GM21619 (cell line): ENCODE data around the gene PRKAR1A.
"Not testable (repeated sequence)": the region's sequence is repeated elsewhere in the genome, so short reads cannot be mapped to it uniquely, and the experiment has no call there.

ENCODE experiments used
- ATAC-seq: cut with Tn5 transposase; IDR thresholded peaks from one replicate; pipeline ENCODE4 v1.9.1; 2021; ENCODE audit not compliant: unreplicated experiment

The PRKAR1A gene

DNA sequence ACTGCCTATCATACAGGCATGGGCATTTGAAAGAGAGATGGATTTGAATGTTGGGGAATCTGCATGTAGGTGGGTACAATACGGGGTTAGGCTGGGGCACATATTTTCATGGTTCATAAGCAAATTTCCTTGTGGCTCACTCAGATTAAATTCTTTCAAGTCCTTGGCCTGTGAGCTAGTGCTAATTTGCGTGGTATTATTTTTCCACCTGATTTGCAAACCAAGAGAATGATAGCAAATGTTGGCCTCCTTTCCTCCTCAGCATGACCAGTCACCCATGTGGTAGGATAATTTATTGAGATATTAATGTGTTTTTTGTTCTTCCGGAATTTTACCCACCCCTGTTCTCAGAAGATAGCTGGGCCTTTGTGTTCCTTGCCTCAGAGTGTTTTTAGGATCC lies 66.0 kb downstream of the PRKAR1A start:
- no peak for ATAC-seq

DNA sequence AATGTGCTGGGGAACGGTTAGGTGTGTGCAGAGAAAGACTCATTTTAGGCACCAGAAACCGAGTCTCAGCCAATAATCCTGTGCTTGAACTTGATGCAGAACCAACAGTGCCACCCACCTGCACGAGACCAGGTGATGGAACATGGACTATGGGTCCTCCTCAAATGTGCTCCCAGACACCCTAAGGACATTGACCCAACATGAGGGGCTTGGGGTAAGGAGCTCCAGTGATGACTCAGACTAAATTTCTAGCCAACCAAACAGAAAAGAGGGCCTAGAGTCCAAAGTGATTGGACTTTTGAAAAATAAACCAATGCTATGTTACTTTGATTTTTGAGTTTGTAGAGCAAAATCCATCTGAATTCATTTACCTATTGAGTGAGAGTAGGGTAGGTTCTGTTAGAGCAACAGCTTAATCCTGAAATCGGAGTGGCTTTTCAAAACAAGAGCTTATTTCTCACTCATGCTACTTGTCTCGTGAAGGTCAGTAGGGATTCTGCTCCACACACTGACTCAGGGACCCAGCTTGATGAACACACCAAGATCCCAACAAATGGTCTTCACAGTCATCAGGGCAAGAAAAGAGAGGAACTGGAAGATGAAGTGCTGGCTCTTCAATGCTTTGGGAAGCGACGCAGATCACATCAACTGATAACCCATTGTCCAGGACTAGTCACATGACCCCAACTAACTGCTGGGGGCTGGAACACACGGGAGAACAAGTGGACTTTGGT lies 67.1 kb downstream of the PRKAR1A start:
- ATAC-seq, result no peak

DNA sequence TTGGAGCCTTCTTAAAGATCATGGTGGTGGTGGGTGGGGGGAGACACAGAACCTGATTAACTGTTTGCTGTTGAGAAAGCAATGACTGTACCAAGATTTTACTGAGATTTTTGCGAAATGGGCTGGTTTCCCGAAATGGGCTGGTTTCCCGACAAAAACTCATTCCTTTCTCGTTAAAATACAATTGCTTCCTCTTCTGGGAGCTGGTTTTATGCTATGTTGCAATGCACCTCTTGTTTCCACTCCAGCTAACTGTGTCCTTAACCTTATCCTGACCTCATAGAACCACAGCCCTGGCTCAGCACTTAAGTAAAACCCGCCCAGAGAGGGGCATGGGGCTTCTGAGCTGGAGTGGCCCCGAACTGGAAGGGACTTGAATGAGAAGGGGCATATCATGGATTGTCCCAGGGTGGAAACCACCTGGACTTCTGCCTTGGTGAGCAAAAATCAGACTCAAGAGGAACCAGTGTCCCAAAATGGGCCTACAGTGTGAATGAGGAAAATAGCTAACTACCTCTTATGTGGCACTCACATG lies 68.1 kb downstream of the PRKAR1A start:
- no peak for ATAC-seq

DNA sequence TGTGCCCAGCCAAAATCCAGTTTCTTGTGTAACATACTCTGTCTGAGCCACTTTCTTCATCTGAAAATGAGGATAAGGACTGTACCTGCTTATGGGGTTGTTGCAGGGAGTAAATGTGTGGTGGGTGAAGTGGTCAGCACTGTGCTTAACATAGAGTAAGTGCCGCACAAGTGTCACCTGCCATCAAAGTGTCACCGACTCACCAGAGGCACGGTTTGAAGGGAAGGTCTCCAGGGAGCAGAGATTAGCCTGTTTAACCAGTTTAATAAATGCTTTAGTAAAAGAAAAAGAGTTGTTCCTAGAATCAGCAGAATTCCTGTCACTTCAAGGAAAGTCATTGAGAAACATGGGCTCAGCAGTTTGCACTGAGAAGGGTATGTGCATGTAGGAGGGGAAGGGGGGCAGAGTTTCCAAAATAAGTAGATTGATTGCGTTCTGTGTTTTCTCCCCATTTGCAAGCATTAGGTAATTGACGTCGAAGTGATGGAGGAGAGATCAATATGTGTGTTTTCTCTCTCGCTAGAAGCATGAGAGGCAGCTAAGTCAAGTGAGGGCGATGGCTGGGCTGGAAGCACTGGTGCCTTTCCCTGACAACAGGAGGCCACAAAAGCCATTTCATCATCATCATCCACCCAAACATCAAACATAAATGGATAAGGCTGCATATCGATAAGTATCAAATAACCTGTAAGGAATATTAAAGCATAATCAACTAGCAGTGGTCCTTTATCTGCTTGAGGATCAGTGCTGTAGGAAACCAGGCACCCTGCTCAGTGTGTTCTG lies 69.8 kb downstream of the PRKAR1A start:
- ATAC-seq, result no peak

DNA sequence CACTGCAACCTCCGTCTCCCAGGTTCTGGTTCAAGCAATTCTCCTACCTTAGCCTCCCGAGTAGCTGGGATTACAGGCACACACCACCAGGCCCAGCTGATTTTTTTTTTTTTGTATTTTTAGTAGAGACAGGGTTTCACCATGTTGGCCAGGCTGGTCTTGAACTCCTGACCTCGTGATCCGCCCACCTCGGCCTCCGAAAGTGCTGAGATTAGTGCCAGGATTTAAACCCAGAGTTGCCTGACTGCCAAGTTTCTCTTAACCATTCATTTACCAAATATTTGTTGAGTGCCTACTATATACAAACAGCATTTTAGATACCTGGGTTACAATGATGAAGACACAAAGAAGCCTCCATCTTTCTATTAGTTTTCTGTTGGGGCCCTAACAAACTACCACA lies 70.6 kb downstream of the PRKAR1A start:
- ATAC-seq, result not testable (repeated sequence)

DNA sequence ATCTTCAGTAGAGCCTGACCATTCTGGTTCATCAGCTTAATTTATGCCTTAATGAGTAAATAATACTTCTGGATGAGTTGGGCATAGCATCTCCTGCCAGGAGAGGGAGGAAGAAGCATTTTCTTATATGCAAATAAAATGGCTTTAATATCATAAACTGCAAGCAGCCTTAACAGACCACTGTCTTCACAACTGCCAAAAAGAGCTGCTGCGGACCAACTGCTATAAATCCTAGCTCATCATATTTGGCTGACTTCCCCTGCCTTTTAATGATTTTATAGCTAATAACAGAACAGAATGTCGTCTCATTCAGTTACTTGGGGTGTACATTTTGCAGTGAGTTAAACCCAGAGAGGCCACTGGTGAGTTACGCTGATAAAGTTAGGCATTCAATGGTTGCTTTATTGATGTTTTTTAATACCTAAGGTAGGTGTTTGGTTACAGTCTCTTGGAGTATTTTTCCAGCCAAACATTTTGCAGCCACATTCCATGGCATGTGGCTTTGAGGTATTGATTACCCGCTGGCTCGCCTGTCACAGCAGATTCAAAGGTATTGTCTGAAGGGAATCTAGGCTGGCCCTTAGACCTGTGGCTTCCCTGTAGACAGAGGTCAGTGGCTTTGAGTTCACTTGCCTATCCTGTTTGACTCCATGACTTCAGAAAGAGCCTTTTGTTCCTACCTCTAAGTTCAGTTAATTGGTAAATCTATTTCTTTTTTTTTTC lies 72.5 kb downstream of the PRKAR1A start:
- no peak for ATAC-seq

DNA sequence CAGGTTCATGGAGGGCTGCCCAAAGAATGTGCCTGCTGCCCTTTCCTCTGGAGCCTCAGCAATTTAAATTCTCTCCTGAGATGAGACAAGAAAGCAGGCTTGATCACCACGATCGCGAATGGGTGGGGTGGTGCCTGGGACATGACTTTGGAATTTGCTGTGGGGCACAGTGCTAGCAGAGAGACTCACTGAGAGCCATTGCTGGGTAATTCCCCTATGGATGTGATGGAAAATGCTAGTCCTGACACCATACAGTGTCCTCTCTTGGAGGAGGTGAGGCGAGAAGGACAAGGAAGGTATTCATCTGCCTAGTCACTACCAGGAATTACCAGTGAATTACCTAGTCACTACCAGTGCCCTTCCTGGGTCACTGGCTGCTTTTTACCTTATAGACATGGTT lies 73.4 kb downstream of the PRKAR1A start:
- ATAC-seq, result no peak

DNA sequence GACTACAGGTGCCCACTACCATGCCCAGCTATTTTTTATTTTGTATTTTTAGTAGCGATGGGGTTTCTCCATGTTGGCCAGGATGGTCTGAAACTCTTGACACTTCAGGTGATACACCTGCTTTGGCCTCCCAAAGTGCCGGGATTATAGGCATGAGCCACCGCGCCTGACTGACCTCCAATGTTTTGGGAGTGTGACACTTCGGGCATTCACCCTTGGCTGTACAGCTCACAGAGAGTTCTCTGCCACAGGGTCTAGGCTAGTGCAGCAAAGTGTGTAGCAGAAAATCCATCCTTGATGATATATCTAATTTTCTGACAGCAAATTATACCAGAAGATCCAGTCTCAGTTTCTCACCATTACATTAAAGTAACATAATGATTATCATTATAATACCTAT lies 74.8 kb downstream of the PRKAR1A start:
- ATAC-seq, result no peak

DNA sequence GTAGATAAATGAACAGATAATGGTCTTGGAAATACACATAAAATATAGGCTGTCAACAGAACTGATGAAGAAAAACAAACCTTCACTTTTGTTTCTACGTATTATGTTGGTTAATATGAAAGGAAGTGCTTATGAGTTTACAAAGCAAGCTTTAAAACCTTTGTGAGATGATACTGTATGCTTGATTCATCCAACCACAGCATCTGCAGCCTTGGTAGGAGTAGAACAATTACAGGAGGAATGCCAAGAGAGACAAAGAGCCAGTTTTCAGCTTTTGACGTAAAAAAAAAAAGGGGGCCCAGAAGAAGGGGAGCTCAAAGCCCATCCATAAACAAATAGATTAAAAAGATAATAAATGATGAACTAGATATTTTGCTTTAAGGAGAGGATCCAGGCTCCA lies 75.6 kb downstream of the PRKAR1A start:
- ATAC-seq, result no peak

DNA sequence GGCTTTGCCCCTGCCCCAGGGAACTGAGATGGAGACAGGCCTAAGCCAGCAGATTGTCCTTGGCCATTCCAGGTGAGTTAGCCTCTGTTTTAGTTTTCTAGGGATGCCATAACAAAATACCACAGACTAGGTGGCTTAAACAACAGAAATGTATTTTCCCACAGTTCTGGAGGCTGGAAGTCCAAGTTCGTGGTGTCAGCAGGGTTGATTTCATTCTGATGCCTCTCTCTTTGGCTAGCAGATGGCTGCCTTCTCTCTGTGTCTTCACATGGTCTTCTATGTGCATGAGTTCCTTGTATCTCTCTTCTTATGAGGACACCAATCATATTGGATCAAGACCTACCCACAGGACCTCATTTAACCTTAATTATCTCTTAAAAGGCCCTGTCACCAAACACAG lies 76.1 kb downstream of the PRKAR1A start:
- no peak for ATAC-seq

DNA sequence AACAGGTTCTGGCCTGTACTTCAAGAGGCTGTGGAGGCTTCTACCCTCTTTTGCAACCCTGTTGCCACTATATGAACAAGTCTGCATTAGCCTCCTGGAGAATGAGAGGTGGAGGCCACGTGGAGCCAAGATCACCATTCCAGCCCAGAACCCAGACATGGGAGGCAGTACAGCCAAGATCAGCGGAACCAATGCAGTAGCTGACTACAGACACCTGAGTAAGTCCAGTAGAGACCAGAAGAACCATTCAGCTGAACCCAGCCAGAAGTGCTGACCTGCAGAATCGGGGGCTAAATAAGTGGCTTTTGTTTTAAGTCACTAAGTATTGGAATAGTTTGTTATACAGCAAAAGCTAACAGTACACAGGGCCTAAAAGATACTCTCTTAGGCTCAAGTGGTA lies 76.9 kb downstream of the PRKAR1A start:
- no peak for ATAC-seq

DNA sequence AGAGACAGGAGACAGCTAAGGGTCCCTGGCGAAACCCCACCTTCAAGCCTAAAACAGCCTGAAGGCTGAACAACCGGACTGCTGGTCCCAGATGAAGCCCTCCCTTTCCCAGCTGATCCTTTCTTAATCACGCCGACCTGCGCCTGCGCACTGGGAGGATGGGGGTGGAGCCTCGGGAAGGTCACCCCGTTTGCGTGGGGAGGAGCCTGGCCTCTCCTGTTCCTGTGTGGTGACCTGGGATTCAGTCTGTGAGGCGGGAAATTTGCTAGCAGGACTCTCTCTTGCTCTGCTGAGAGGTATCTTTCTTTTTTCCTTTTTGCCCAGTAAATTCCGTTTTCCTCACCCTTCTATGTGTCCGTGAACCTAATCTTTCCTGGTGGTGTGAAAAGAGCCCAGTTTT lies 79.4 kb downstream of the PRKAR1A start:
- no peak for ATAC-seq

DNA sequence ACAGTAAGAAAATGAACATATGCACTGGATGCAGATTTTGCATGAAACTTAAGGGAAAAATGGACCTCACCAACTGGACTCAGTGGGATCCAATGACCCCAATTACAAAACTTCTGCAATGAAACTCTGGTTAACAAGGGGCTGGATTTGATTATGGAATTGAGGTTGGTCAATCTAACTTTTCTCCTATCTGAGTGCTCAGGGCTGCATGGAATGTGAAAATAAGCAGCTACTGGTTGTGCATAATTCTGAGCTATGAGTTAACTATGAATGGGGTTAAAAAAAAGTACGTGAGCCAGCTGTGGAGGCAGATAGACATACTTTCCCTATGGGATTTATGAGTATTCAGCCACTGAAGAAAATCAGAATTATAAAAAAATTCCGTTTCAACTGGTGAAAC lies 79.8 kb downstream of the PRKAR1A start:
- ATAC-seq, result no peak

DNA sequence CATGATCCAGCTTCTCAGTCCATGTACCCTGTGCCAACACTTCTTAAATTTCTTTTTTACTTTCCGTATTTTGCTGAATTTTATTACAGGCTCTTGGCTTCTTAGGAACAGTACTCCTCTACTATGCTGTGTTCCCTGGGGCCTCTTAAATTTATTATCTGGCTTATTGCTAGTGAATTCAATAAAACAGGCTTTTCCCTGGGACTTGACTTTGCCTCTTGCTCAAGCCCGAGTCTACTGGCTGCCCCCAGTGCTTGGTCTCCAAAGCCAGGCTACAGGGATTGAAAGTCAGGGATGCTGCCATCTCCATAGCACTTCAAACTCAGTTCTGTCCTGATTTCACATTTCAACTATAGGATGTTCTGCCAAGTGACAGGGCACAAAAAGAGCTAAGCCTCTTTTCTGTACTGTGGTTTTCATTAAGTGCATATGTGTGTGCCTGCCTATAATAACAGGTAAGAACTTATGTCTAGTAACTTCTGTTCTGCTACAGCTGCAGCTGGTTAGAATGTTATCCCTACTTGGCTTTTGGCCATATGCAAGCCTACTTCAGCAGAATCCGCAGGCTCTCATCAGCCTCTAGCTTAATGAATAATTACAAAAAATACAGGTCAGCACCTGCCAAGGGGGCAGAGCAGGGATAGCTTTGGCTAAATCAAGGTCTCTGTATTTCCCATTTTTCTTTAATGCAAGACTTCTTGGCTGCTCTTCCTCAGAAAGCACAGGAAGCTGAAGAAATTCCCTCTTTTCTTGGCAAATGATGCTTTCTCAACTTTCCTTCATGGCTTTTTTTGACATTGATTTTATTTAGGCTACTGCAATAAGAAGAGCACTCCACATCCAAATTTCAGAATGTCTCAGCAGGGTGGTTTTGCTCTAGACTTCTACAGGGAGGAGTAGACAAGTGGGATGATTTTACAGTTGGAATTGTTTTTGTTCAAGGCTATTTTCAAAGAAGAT lies 80.7 kb downstream of the PRKAR1A start:
- ATAC-seq, result no peak

DNA sequence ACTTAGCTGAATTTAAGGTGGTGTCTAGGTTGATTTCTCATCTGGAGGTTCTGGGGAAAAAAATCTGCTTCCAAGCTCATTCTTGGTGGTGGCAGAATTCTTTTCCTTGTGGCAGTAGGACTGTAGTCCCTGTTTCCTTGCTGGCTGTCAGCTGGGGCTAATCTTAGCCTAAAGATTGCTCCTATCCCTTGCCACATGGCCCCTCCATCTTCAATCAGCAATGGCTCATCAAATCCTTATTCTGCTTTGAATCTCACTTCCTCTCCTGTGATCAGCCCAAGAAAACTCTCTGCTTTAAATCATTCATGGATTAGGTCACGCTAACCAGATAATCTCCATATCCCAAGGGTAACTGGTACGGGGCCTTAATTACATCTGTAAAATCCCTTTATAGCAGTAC lies 82.3 kb downstream of the PRKAR1A start:
- no peak for ATAC-seq

DNA sequence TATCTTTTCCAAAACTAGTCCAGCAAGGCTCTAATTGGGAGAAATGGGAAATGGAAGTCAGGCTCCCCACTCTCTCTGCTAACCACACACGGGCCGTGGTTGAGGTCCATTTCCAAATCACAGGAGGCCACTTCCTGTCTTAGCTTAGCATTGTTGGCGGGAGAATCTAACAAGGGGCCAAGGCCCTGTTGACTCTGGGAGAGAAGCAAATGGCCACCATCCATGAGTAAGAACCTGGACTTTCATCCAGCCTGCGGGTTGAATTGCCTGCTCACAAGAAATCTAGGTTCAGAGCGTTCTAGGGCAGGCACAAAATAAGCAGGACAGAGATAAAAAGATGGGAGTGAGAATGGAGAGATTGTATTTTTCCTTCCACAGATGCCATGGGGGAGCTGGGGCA lies 83.3 kb downstream of the PRKAR1A start:
- no peak for ATAC-seq

DNA sequence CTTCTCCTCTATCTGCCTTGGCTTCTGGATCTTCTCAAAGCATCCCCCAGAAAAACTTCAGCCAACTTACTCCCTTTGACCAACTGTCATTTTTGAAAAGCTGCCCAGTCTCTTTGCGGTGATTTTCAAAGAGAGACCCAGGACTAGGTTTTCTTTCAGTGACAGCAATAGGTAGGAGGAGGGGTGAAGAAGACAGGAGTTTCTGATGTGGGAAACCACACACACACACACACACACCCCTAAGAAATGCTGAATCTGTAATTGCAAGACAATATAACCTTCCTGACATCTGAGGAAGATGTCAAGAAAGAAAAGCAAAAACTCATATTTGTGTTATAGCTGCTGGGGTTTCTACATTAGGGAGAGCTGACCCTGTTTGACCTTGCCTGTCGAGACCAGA lies 83.8 kb downstream of the PRKAR1A start:
- no peak for ATAC-seq

DNA sequence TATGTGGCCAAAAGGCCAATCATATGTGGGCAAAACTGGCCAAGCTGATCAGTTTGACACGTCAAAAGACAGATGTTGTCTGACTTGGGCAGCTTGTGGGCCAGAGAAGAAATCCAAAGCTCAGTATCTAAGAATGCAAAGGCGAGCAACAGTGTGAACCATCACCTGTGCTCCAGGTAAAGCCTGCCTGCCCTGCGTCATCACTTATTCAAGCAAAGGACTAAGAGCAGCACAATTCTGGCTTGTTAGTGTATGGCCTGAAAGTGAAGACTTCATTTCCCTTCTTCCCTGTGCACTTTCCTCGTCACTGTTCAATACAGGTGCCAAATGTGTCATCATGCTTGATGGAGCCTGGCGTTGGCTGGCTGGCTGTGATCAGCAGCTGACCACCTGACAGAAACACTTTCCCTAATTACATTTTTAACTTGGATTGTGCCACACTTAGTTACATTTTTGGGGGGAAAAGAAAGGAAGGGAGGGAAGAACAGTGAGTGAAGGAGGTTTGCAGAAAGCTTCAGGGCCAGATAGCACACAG lies 84.2 kb downstream of the PRKAR1A start:
- no peak for ATAC-seq

DNA sequence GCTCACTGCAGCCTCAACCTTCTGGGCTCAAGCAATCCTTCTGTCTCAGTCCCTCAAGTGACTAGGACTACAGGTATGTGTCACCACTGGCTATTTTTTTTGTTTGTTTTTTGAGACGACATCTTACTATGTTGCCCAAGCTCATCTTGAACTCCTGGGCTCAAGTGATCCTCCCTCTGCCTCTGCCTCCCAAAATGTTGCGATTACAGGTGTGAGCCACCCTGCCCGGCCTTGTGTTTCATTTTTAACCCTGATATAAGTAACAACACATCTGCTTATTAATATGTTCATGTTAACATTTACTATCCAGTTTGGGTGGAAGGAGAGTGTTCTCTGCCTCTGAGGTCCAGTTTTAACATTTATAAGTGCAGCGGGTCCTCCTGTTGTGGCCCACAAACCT lies 85.8 kb downstream of the PRKAR1A start:
- no peak for ATAC-seq

DNA sequence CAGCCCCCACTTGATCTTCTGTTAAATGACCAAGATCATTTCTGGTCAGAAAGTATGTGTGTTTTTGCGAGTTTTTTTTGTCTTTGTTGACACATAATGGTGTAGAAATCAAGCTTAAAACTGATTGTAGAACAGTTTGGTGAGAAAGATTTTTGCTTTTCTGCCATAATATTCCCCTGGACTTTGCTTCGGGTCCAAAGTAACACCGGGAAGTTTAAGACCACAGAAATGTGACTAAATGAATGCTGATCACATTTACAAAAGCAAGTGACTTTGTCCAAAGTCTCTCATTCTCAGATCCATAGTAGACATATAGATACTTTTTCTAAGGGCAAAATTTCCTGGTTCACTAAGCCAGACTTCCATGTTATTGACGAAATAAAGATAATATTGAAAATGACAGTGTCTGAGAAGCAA lies 86.3 kb downstream of the PRKAR1A start:
- ATAC-seq, result no peak
